Heart right ventricle (tissue), 16 donors: ENCODE results near the gene PIF1. TPM values are rescaled to one million over a fixed set of nuclear protein-coding genes. Genes with fewer than 3 reads are reported as not detected.

Experiments
- ATAC-seq, 8 donors: fragments of 200-7000 bp; cut with Tn5 transposase; one replicate each; pipeline ENCODE4 v1.9.1; 2020; ENCODE audit warnings: mild to moderate bottlenecking in 8 of 8, moderate library complexity in 8 of 8, moderate number of reproducible peaks in 1 of 8
- DNase-seq, 2 donors: peaks; one replicate each; pipeline ENCODE4 v3.0.0-alpha.2; 2020
- H3K27ac ChIP-seq, 10 donors: fragments of 200-600 bp; sonication (generic) in 2 of 10; one replicate each; pipeline versions ENCODE4 v1.5.0 to v1.8.0; 2020 to 2022; ENCODE audit warnings: mild to moderate bottlenecking in 3 of 10
- H3K27me3 ChIP-seq, 7 donors: fragments of 200-600 bp; one replicate each; pipeline ENCODE4 v1.8.0; 2021 to 2022; ENCODE audit warnings: mild to moderate bottlenecking in 2 of 7
- H3K36me3 ChIP-seq, 9 donors: fragments of 200-600 bp; sonication (generic) in 1 of 9; one replicate each; pipeline versions ENCODE4 v1.5.0 to v1.8.0; 2020 to 2022; ENCODE audit warnings: mild to moderate bottlenecking in 2 of 9
- H3K4me1 ChIP-seq, 9 donors: fragments of 200-600 bp; sonication (generic) in 1 of 9; one replicate each; pipeline versions ENCODE4 v1.5.0 to v1.8.0; 2020 to 2022; ENCODE audit warnings: mild to moderate bottlenecking in 4 of 9
- H3K4me3 ChIP-seq, 10 donors: fragments of 200-600 bp; sonication (generic) in 2 of 10; one replicate each; pipeline versions ENCODE4 v1.5.0 to v1.8.0; 2020 to 2022; ENCODE audit warnings: mild to moderate bottlenecking in 7 of 10, moderate library complexity in 2 of 10
- H3K9me3 ChIP-seq, 11 donors: fragments of 200-600 bp in 10 of 11; sonication (generic) in 2 of 11; one replicate each; pipeline versions ENCODE4 v1.5.0 to v1.8.0; 2013 to 2022; ENCODE audit warnings: mild to moderate bottlenecking in 2 of 11, control low read depth in 1 of 11, moderate library complexity in 1 of 11
- WGBS, 2 donors: extraction: QIAGEN DNeasy Blood & Tissue Kit; methylation state at CpG; one replicate each; pipeline ENCODE4 v1.1.7; 2013; ENCODE audit warnings: inconsistent platforms in 1 of 2; 5-methylcytosine and 5-hydroxymethylcytosine counted together
- intact Hi-C, 10 donors: fragments of 100-400 bp; cut with DNase I; formaldehyde crosslinking; loops; one replicate each; pipeline versions ENCODE4 v1.11.1 to v1.14.2; 2022
- long read RNA-seq, 3 donors: library from polyadenylated mRNA; unstranded; transcript quantifications; one replicate each; pipeline ENCODE4 v2.0.0, GENCODE V29; 2020 to 2021
- polyA plus RNA-seq, 2 donors: library from polyadenylated mRNA; stranded (reverse); fragments of 200-250 nt; gene quantifications; one replicate each; pipeline ENCODE4 v1.2.3, GENCODE V29; 2013
- total RNA-seq, 10 donors: library from RNA; stranded (reverse); fragmentation: NEBNext Ultra II Directional in 3 of 10; extraction: Animal tissue kit (Norgen Biotek cat#: 25700) in 3 of 10; gene quantifications; one replicate each; pipeline versions ENCODE4 v1.2.1 to v1.2.4, GENCODE V29; 2021 to 2023
- TF ChIP-seq, protein P1 (sequence below), 9 donors: fragments of 200-600 bp; sonication (generic) in 2 of 9; IDR thresholded peaks; one replicate each; pipeline versions ENCODE4 v1.5.0 to v1.8.0; 2021 to 2022; ENCODE audit warnings: antibody characterized with exemption in 9 of 9, mild to moderate bottlenecking in 5 of 9, moderate library complexity in 1 of 9
- donor health status: Arrhythmogenic right ventricular cardiomyopathy.
- donor health status: ischemic (EF 13 %, LVEDD 7.1; RV severe dilation, severe dysfunction).
- donor health status: healthy with polysubstance abuse.
- donor health status: DM: no; HTN: yes; CAD: no.
- donor health status: DM: no; HTN: no; CAD: no.
- donor health status: ischemic (EF 25% LVEDD 6.9; RV normal size, moderate dysfunction).
- donor health status: ischemic (EF 25% LVEDD 5.7; RV mildly dilated, moderate dysfunction).
- donor health status: healthy.
- donor health status: DM: yes; HTN: yes; CAD: no.
- donor health status: Ischemic cardiomyopathy.
- donor health status: ischemic (EF 35%, LVEDD 5.7; RV mildly dilated, moderate dysfunction).
- donor health status: nonischemic (EF 11% LVEDD 7.7; RV severe dilation, severe dysfunction).
- donor health status: DM: yes; HTN: yes; CAD: no.
- donor health status: PGD.
- donor health status: ischemic (EF 29% LVEDD 5.4; RV normal size, mild dysfunction).
- donor health status: nonischemic (EF 23%, LVEDD 6.1; RV moderate dilation, normal function).

The PIF1 gene, protein sequence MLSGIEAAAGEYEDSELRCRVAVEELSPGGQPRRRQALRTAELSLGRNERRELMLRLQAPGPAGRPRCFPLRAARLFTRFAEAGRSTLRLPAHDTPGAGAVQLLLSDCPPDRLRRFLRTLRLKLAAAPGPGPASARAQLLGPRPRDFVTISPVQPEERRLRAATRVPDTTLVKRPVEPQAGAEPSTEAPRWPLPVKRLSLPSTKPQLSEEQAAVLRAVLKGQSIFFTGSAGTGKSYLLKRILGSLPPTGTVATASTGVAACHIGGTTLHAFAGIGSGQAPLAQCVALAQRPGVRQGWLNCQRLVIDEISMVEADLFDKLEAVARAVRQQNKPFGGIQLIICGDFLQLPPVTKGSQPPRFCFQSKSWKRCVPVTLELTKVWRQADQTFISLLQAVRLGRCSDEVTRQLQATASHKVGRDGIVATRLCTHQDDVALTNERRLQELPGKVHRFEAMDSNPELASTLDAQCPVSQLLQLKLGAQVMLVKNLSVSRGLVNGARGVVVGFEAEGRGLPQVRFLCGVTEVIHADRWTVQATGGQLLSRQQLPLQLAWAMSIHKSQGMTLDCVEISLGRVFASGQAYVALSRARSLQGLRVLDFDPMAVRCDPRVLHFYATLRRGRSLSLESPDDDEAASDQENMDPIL
- total RNA-seq = 1 to 10 TPM in 2 of 10 donors, under 1 TPM in 8; 0.22 to 2.9 (median 0.45) TPM
- 1 to 10 TPM in 1 of 2 donors, under 1 TPM in 1; 0.38 to 1.6 TPM for polyA plus RNA-seq
- long read RNA-seq, donor 1, partial matches to known transcripts = 1 of 2 reads
- long read RNA-seq, donor 1, other reads (novel, unspliced or antisense) = 1 of 2 reads
- long read RNA-seq, donor 2, partial matches to known transcripts = 0 of 1 reads
- long read RNA-seq, donor 2, other reads (novel, unspliced or antisense) = 0 of 1 reads
- long read RNA-seq, donor 3, partial matches to known transcripts = 0 of 1 reads
- long read RNA-seq, donor 3, other reads (novel, unspliced or antisense) = 1 of 1 reads

DNA sequence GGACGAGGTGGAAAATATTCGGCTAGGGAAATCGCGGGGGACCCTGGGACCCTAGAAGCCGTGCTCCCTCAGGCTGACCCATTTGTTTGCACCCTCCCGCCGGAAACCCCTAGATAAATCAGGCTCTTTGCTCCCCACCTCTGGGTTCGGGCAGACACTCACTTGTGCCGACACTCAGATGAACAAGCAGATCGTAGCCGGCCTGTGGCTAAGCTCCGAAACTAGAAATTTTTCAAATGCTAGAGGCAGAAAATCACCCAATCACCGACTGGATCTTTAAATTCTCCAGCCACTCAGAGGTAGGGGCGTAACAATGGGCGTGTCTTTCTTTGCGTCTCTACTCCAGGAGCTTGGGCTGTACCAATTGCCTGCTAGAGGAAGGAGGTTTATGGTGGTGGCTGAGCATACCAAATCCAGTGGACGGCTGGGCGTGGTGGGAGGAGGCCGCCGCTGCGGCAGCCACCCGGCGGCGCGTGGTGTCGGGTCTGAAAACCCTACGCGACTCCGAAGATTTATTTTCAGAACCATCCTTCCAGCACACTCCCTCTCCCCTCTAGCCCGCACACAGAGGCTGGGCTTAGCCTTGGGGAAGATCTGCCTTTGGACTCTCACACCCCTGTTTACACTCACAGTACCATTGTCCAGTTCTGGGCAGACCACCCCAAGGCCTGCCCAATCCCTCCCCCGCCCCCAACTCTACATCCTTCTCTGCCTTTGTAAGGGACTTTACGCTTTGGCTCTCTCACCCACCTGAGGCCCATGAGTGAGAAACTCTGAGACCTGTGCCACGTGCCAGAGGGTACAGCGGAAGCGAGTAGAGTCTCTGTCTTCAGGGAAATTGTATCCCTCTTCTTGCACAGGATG lies at the start of gene PIF1:
Gene PIF1, minus strand, starts transcription at position 217 of the 864 bp plus-strand sequence. CDS start 1,312 bp downstream, outside the sequence.
- Histone ChIP-seq H3K27ac (peak within 1 kb of the TSS in 9 of 10 donors; percentile 43 to 87 (median 75)), H3K4me3 (peak within 1 kb of the TSS; percentile 23 to 59 (median 52)), H3K9me3 (no peaks in the 10 kb centered on the region), H3K27me3 (peaks cover 0 to 11% (median 0%) of the 10 kb centered on the region in 7 donors), H3K4me1 (peaks cover 10 to 31% (median 19%) of the 10 kb centered on the region in 9 donors), H3K36me3 (peaks cover 0 to under 1% (median 0%) of the 10 kb centered on the region in 9 donors)
- TF ChIP-seq, protein P1, sequence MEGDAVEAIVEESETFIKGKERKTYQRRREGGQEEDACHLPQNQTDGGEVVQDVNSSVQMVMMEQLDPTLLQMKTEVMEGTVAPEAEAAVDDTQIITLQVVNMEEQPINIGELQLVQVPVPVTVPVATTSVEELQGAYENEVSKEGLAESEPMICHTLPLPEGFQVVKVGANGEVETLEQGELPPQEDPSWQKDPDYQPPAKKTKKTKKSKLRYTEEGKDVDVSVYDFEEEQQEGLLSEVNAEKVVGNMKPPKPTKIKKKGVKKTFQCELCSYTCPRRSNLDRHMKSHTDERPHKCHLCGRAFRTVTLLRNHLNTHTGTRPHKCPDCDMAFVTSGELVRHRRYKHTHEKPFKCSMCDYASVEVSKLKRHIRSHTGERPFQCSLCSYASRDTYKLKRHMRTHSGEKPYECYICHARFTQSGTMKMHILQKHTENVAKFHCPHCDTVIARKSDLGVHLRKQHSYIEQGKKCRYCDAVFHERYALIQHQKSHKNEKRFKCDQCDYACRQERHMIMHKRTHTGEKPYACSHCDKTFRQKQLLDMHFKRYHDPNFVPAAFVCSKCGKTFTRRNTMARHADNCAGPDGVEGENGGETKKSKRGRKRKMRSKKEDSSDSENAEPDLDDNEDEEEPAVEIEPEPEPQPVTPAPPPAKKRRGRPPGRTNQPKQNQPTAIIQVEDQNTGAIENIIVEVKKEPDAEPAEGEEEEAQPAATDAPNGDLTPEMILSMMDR (IDR thresholded peaks at IDR 0.05) = peak in 2 of 9 donors; percentile 16 to 21
- DNase-seq (peak; percentile 72 to 96), ATAC-seq (peak; percentile 95 to 98 (median 98))
- 3 to 4% methylated on average over 35 of the region's 35 CpGs for WGBS, 2 donors
- intact Hi-C loops = no loop called here

DNA sequence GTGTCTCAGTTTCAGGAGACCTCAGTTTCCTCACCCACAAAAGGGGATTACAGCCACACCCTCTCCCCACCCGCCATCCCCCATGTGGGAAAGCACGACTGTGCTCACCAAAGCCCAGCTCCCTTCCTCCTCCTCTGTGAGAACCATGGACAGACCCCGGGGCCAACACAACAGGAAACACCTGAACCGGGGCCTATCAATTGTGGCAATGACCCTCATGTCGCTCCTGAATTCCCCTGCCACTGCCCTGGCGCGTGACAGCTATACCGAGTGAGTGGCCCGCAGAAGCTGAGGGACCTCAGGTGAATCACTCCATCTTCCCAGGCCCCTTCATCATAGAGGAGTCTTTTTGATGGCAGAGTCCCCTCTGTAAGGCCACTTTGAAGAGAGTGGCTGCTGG lies 44.9 kb upstream of the PIF1 start:
- peak overlapping the region in 4 of 10 donors; percentile 23 to 78 (median 43) for H3K27ac ChIP-seq
- H3K4me3 ChIP-seq = no peak overlapping the region
- H3K9me3 ChIP-seq = no peaks in the 10 kb centered on the region
- DNase-seq = no peak
- H3K36me3 ChIP-seq = peaks cover 0 to 45% (median 2%) of the 10 kb centered on the region in 9 donors
- 64 to 73% methylated on average over 9 of the region's 9 CpGs for WGBS, 2 donors
- H3K27me3 ChIP-seq = no peaks in the 10 kb centered on the region
- TF ChIP-seq, protein P1 (IDR thresholded peaks at IDR 0.05) = no peak
- no peak for ATAC-seq
- H3K4me1 ChIP-seq = peaks cover 0 to 78% (median 20%) of the 10 kb centered on the region in 9 donors
- intact Hi-C loops = no loop called here

GRCh38 chr15:64869501-64869900 lies 44.1 kb upstream of the PIF1 start:
- no peaks in the 10 kb centered on the region for H3K27me3 ChIP-seq
- H3K4me1 ChIP-seq = peaks cover 0 to 81% (median 20%) of the 10 kb centered on the region in 9 donors
- intact Hi-C loops = no loop called here
- TF ChIP-seq, protein P1 (IDR thresholded peaks at IDR 0.05) = no peak
- H3K36me3 ChIP-seq = peaks cover 0 to 54% (median 10%) of the 10 kb centered on the region in 9 donors
- H3K27ac ChIP-seq = peak overlapping the region in 1 of 10 donors; percentile 78
- ATAC-seq (no peak), DNase-seq (no peak)
- H3K4me3 ChIP-seq = no peak overlapping the region
- no peaks in the 10 kb centered on the region for H3K9me3 ChIP-seq
